HG03103 (cell line): ENCODE results near the gene LEFTY2.
A peak's percentile ranks its signal among the peaks of the same experiment; 100 is the strongest.
"Not testable (repeated sequence)": the region's sequence is repeated elsewhere in the genome, so short reads cannot be mapped to it uniquely, and the experiment has no call there.

Experiments used
- ATAC-seq: cut with Tn5 transposase; IDR thresholded peaks from one replicate; pipeline ENCODE4 v1.9.1; 2021; ENCODE audit warnings: low read depth; ENCODE audit not compliant: unreplicated experiment

Gene LEFTY2

GRCh38 chr1:225954753-225955152, 13.7 kb upstream of the LEFTY2 start:
- no peak for ATAC-seq

GRCh38 chr1:225953315-225953714, 12.3 kb upstream of the LEFTY2 start:
- ATAC-seq, result no peak

- ATAC-seq, result no peak
Observed at GRCh38 chr1:225950905-225951497, 10.0 kb upstream of the LEFTY2 start.

- no peak for ATAC-seq
Observed at GRCh38 chr1:225949041-225949440, 8.0 kb upstream of the LEFTY2 start.

- no peak for ATAC-seq
Observed at GRCh38 chr1:225946803-225947202, 5.8 kb upstream of the LEFTY2 start.

GRCh38 chr1:225946082-225946620, 5.1 kb upstream of the LEFTY2 start:
- ATAC-seq, result no peak

- ATAC-seq, result no peak
Observed at GRCh38 chr1:225945564-225945963, 4.5 kb upstream of the LEFTY2 start.

- peak; percentile 52 for ATAC-seq
Observed at GRCh38 chr1:225944951-225945350, 3.9 kb upstream of the LEFTY2 start.

GRCh38 chr1:225944387-225944786, 3.4 kb upstream of the LEFTY2 start:
- ATAC-seq, result no peak

- no peak for ATAC-seq
Observed at GRCh38 chr1:225943582-225943981, 2.6 kb upstream of the LEFTY2 start.

GRCh38 chr1:225942574-225942973, 1.6 kb upstream of the LEFTY2 start:
- ATAC-seq, result peak; percentile 83

GRCh38 chr1:225941942-225942222, 862 bp upstream of the LEFTY2 start:
- ATAC-seq, result no peak

- no peak for ATAC-seq
Observed at GRCh38 chr1:225940385-225941151, 452 bp downstream of the LEFTY2 start.

- not testable (repeated sequence) for ATAC-seq
Observed at GRCh38 chr1:225939939-225940310, 1.1 kb downstream of the LEFTY2 start.

- not testable (repeated sequence) for ATAC-seq
Observed at GRCh38 chr1:225939097-225939938, 1.7 kb downstream of the LEFTY2 start.

- ATAC-seq, result no peak
Observed at GRCh38 chr1:225937048-225937968, 3.7 kb downstream of the LEFTY2 start.

- ATAC-seq, result no peak
Observed at GRCh38 chr1:225936523-225936922, 4.5 kb downstream of the LEFTY2 start.

GRCh38 chr1:225936086-225936485, 4.9 kb downstream of the LEFTY2 start:
- not testable (repeated sequence) for ATAC-seq

- ATAC-seq, result no peak
Observed at GRCh38 chr1:225934711-225935110, 6.3 kb downstream of the LEFTY2 start.

GRCh38 chr1:225933072-225933471, 7.9 kb downstream of the LEFTY2 start:
- ATAC-seq, result no peak
